CD4-positive, alpha-beta T cell treated with Interleukin-10 for 1 hour (primary cell): ENCODE data around the gene OSMR.

Source experiments
- DNase-seq: peaks from one replicate; pipeline ENCODE4 v3.0.0-alpha.2; 2020

Gene OSMR

DNA sequence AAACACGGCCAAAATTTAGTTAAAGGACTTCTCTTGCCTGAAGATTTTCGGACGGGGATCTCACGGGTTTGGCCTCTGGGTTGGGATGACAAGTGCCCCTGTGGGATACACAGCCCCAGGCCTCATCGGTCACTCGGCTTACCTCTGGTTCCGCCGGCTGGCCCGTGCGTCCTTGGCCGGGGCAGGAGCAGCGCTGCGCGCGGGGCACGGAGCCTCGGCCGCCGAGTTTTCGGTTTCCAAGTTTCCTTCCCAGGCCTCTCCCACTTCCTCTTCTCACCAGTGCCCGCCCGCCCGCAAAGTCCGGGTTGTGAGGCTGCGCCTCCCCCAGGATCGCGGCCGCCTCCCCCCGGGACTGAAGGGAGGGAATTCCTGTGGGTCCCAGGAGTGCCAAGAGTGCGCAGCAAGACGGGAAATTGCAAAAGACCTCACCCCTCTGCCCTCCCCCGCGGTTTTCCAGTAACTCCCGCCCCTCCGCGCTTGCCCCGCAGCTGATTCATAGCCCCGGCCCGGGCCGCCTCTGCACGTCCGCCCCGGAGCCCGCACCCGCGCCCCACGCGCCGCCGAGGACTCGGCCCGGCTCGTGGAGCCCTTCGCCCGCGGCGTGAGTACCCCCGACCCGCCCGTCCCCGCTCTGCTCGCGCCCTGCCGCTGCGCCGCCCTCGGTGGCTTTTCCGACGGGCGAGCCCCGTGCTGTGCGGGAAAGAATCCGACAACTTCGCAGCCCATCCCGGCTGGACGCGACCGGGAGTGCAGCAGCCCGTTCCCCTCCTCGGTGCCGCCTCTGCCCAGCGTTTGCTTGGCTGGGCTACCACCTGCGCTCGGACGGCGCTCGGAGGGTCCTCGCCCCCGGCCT, at the start of gene OSMR:
TSS of gene OSMR (plus strand) at position 487 of the 853 bp plus-strand sequence. CDS start 23,033 bp downstream, outside the sequence.
- DNase-seq = no peak

DNA sequence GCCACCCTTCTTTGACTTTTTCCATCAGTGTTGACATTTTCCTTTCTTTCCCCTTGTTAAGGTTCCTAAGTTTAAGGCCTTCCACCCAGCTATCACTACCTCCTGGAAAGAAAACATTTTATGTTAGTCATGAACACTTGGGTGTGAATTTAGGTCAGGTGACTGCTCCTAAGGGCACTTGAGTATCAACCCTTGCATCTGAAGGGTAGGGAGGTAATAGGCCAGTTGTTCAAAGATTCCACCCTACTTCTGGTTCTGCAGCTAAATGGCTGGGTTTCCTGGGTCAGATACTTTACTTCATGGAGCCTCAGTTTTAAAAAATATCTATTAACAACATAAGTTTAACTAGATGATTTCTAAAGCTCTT, 49.1 kb upstream of the OSMR start:
- DNase-seq = no peak

DNA sequence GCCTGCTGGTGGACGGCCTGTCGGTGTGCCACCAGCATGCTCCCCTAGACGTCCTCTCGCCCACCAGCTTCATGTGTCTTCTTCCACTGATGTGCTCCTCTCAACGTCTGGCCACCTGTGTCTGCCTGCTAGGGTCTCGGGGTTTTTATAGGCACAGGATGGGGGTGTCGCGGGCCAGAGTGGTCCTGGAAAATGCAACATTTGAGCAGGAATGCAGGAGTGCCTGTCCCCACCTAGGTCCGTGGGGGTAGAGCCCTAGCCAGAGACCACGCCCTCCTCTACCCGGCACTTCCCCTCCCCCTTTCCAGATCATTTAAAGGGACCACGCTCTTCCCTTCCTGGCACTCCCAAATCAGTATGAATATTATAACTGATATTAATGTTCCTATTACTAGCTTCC, 48.0 kb upstream of the OSMR start:
- DNase-seq = no peak

DNA sequence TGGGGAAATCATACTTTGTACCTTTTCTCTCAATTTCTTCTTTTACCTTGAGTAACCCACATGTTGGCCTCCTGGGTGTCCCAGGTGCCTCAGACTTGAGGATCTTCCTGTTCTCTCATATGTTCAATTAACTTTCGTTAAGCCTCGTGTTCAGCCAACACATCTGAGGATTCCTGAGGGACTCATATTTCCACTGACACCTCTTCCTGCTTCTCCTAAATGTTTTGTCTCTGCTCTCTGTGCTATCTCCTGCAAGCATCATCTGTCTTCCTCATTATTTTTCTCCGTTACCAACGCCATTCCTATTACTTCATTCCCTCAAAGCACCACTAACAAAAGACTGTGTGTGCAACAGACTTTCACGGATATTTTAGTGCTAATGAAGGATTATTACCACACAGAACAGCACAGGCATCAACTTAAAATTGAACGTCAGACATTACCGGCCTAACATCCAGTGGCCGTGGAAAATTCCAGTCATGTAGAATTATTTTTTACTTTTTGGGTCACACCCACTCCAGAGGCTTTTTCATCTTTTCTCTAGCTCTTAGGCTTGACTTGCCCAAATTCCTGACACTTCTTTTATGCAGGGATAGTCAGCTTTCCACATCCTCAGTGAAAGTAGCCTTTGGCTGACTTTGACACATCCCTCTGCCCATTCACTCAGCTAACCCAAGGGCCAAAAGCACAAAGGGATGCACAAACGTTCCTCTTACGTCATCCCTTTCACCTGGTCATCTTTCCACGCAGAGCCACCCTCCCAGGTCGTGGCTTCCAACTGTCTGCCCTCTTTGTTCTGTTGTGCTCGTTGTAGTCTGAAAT, 46.0 kb upstream of the OSMR start:
- DNase-seq = no peak

DNA sequence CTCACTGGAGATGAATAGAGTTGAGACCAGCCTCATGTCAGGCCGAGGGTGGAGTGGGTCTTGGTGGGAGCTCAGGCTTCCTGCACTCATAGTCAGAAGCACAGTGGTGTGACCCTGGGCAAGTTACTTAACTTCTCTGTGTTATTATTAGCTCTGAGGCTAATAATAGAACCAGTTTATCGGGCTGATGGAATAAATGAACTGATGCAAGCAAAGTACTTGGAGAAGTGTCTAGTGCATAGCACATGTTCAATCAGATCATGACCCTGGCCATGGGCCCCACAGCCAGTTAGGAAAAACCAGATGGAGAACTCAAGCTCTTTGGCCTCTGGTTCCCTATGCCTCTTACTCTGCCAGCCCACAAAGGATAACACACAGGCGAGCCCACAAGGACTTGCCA, 45.3 kb upstream of the OSMR start:
- DNase-seq = no peak

DNA sequence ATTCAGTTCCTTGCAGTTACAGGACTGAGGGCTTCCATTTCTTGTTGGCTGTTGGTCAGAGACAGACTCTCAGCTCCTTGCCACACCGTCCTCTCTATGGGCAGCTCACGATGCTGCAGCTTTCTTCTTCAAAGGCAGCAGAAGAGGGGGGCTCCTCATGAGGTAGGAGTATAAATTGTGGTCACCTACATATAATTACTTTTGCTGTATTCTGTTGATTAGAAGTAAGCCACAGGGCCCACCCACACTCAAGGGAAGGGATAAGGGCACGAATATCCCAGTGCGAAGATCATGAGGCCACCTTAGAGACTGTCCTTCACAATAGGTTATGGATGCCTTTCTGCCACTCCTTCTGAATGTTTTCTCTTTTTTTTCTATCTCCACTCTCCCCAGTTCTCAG, 43.7 kb upstream of the OSMR start:
- DNase-seq = no peak

DNA sequence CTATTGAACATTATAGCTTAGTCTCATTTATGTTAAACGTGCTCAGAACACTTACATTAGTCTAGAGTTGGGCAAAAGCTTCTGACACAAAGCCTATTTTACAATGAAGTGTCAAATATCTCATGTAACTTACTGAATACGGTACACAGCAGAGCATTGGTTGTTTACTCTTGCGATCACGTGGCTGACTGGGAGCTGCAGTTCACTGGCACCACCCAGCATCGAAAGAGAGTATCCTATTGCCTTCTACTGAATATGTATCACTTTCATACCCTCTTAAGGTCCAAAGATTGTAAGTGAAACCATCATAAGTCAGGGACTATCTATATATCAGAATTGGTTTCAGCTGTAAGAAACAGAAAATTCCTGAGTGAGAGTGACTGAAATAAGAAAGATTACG, 42.6 kb upstream of the OSMR start:
- no peak for DNase-seq

DNA sequence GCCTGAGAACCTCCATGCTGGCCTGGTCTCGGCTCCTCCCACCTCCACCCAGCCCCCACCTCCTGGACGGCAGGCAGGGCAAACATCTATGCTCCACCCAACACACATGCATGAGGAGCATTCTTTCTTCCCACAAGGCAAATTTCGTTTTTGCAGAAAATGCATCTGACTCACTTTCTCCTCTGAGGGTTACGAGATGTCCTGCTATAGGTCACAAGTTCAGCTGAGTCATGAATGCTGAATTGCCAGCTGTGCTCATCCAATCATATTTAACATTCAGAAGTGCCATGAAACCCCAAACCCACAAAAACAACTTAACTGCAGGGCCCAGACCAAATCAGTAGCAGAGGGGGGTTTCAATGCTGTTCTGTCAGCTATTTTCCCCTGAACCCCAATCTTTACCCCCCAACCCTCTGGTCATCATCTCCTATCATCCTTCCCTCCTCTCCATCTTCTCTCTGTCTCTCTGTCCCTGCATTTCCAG, 39.0 kb upstream of the OSMR start:
- DNase-seq = no peak

DNA sequence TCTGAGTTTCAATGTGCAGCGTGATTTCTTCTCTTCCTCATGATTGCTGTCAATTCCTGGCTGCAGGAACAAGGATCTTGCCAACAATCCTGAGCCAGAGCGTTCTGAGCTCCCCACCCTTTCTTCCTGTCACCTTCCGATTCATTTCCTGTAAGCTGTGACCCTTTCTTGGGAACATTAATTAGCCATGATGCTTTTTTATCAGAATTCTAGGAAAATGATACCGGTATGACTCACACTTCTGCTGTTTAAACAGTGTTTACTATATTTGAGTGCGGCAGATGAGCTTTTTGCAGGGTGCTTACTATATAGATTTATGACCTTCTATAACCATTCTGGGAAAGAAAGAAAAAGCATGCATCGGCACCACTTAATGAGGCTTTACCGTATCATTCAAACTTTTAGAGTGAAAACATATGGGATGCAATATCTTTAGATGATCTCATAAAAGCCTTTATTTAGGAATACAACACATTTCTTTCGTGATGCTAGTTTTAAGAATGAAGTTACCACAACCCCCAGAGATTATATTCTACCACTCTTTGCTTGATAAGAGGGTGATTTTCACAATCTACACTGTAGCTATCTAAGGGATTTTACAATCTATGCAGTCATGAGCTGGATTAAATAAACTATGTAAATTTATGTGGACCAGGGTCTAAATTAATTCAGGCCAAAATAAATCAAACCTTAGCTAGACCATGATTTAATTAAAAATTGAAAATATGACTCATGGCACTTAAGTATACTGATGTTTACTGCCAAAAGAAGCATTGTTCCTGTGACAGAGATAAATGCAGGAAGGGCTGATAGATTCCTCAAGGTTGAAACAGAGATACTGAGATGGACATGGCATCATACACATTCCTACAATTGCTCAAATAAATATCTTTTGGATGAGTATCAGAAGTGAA, 38.0 kb upstream of the OSMR start:
- DNase-seq = no peak

DNA sequence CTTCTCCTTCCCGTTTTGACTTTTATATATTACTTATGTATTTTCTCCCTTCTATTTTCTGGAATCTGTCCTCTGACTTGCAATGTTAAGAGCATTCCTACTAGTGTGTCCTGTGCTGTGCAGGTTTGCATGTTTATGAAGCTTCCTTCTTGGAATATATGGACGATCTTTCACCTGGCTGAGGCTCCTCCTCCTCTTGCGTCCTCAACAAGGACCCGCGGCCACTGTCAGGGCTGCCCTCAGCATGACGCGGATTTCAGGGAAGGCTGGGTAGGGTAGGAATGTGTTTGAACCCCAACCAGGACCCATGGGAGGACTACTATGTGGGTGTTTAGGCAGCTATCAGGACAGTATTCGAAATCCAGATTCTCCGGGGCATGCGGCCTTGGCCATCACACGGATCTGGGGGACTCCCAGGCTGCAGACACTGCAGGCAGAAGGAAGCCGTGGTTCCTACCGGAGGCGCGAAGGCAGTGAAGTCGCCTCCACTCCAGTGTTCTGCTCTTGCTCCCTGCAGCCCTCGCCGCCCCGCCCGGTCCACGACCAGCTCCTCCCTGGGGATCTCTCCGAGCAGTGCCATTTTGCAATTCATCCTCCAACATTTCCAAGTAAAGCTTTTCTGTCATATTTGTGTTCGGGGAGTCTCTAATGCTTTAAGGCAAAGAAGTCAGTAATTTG, 37.0 kb upstream of the OSMR start:
- DNase-seq = no peak

DNA sequence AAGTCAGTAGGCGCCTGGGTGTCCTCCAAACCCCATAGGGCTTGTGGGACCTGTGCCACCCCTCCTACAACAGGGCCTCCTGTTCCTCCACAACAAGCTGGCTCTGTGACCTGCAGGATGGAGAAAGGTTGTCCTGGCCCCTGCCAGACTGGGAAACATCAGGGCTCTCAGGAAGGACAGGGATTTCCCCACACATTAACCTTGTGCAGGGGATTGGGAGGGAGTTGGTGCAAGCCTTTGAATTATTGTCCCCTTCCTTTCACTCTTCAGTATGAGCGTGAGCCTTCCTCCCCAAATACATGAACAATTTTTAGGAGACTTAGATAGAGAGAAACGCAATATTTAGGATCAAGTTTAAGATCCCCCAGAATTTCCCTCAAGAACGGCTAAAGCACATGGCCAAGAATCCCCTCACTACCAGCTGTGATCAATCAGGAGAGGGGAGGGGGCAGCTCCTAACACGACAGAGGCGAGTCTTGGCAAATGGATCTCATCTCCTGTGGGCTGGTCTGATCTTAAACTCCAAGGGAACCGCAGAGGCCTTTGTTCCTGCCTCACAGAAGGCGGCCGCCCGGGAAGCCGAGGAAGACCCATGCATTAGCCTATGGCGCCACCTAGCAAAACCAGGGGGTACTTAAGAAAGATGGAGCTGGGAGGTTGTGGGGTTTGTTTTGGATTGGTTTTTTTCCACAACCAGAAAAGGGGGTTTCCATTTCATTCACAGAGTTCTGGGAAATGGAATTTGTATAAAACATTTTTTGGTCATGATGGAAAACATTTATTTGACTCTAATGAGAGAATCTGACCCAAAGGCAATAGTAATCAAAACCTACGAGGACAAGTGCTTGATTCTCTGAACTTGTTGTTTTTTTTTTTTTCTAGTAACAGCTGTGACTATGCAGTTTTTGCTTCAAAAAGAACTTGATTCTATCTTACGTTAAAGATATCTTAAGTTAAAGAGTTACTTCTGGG, 36.1 kb upstream of the OSMR start:
- DNase-seq = peak; percentile 36

DNA sequence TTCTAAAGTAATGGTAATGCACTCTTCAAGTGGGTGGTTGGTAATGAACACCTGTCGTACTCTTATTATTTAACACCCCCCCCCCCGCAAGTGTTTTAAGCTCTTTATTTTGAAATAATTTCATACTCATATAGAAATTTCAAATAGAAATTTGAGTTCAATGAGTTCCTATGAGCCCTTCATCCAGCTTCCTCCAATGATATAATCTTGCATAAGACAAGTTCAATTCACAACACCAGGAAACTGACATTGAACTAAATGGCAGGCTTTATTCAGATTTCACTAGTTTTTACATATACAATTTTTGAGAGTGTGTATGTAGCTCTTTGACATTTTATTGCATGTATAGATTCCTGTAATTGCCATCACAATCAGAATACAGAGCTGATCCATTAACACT, 30.9 kb upstream of the OSMR start:
- no peak for DNase-seq

DNA sequence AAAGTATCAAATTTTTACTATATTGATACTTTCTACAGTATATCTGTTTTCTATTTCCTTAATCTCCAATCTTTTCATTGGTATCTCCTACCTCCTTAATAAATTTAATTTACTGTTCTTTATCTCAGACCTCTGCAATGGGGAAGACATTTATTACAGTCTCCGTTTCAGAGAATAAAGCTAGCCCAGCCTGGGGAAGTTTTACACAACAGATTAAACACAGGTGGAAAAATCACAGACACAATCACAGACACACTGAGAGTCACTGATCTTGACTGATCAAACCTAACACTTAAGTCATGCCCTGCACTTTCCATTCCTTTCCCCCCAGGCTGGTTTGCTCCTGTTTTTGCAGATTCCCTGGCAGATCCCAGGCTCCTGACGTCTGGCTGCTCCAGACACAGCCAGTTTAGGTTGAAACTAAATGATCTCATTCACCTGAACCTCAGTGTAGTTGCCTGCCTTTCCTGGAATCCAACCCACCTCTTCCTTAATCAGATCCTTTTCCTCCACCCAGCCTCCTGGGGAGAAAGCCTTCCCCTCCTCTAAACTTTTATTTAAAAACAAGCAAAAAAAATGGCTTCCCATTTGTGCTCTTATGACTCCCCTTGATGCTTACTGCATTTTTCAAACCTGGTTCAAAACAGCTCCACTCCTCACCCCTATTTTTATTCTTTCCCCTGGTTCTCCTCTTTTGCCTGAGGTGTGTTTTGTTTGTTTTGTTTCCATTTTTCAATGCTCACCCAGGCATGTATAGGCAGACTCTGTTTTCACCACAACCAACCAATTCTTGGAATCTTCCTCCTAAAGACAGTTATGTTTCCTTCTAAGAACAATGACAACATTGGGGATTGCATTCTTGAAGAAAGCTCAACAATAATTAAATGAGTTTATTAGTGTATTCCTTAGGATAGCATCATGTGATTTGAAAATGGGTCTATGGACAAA, 29.5 kb upstream of the OSMR start:
- no peak for DNase-seq

DNA sequence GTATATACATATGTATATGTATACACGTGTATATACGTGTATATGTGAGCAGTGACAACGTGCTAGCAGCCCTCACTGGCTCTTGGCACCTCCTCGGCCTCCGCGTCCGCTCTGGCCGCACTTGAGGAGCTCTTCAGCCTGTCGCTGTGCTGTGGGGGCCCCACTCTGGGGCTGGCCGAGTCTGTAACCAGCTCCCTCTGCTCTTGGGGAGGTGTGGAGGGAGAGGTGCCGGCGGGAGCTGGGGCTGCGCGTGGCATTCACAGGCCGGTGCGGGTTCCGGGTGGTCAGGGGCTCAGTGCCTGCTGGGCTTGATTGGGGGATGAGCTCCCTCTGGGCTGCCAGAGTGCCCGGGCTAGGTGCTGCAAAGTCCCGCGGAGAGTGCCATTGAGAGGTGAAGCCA, 24.1 kb upstream of the OSMR start:
- DNase-seq = no peak

DNA sequence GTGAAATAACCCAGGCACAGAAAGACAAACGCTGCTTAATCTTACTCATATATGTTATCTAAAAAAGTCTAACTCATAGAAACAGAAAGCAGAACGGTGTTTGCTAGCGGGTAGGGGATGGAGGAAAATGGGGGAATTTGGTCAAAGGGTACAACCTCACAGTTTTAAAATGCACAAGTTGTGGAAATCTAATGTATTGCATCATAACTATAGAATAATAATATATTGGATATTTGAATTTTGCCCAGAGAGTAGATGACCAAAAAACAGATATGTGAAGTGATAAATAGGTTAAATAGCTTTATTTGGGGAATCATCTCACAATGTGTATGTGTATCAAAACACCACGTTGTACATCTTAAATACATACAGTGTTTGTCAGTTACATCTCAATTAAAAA, 22.3 kb upstream of the OSMR start:
- DNase-seq = no peak

DNA sequence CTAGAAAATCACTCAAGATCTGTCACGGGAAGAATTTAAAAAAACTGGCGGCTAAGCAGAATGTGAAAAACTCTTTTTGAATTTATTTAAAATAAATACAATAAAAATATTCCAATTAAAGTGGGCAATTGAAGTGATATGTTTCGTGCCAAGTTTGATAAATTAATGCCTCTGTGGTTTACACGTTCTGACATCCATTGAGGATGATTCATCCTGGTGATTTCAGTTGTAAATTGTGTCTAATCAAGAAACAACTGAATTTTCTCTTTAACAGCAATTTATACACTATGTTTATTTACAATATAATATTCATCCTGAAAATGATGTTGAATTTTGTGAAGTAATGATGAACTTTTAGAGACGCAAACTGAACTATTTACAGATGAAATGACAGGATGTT, 21.0 kb upstream of the OSMR start:
- DNase-seq = no peak

DNA sequence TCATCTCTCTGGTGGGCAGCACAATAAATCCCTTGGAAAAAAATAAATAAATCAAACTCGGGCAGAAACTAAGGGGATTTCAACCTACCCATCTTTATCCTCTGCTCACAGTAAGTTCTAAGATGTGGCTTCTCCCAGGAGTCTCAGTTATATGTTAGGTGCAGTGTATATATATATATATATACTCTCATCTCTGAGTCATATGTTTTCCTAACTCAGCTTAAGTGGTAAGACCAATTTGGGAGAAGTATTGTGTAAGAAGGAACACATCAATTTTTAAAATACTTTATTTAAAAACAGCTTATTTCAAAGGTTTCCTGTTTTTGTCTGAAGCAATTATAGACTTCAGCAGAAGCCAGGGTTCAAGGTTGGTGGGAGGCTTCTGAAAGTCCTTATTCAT, 20.3 kb upstream of the OSMR start:
- no peak for DNase-seq

DNA sequence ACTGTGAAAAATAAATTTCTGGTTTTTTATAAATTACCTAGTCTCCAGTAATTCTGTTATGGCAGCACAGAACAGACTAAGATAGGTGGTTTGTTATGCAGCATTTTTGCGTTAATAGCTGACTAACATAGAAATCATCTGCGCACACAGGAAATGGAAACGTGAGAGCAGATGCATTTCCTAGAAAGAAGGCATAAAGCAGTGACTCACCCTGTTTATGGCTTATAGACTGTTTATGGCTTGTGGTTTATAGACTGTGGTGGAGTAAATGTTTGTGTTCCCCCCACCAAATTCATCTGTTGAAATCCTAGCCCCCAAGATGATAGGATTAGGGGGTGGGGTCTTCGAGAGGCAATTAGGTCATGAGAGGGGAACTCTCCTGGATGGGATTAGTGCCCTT, 18.3 kb upstream of the OSMR start:
- DNase-seq = no peak

DNA sequence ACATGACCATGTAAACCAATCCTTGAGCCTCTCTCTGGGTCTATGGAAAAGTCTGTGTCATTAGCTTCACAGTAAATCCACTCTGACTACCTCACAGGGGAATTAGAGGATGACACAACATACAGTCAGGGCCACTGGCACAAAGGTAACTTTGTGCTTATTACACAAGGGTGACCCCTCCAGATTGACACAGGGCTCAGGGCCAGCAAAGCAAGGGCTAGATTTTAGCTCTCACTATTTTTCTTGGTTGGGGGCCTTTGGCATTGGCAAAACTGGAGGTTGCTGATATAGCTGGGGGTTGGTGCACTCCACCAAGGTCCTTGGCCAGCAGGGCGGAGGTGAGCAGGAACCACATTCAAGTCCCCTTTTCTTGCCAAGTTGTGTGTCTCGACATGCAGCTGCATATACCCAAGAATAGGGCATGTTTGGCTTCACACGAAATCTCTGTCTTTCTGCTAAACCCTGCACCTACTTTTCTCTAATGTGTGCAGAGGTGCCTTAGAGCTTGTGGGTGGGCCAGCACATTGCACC, 15.2 kb upstream of the OSMR start:
- DNase-seq = no peak

DNA sequence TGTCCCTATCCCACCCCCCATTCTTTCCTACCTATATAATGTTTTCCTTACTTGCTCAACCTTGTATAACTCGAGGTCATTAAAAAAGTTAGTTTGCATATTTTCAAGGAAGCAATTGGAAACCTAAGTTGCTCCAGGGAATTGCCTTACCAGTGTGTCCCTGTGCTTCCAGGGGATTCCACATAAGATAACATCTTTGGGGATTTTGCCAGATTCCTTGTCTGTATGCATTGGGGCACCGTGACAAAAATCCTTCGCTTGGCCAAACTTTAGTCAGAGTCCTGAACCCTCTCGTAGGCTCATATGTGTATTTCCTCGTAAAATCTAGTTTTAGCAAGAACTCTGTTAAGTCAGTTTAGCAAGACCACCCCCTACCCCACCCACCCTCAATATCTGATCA, 14.7 kb upstream of the OSMR start:
- no peak for DNase-seq
